ENCODE results near the gene PHACTR3. TPM values are rescaled to one million over a fixed set of nuclear protein-coding genes. Genes with fewer than 3 reads are reported as not detected.

The PHACTR3 gene
- total RNA-seq, 1 donor, result not detected

- H3K4me3 ChIP-seq (ENCODE audit: low read depth, low read length), result no peak overlapping the region
- TF ChIP-seq CTCF (IDR thresholded peaks at IDR 0.05; ENCODE audit: insufficient read depth, low read depth, low read length), result no peak
- no peak for DNase-seq (ENCODE audit: low read depth)
These were observed 185.3 kb downstream of the PHACTR3 start for GRCh38 chr20:59789686-59790085.

- DNase-seq (ENCODE audit: low read depth), result no peak
- H3K4me3 ChIP-seq (ENCODE audit: low read depth, low read length), result no peak overlapping the region
- no peak for TF ChIP-seq CTCF (IDR thresholded peaks at IDR 0.05; ENCODE audit: insufficient read depth, low read depth, low read length)
These were observed 186.0 kb downstream of the PHACTR3 start for GRCh38 chr20:59790346-59790745.

- TF ChIP-seq CTCF (IDR thresholded peaks at IDR 0.05; ENCODE audit: insufficient read depth, low read depth, low read length), result no peak
- H3K4me3 ChIP-seq (ENCODE audit: low read depth, low read length), result no peak overlapping the region
- no peak for DNase-seq (ENCODE audit: low read depth)
These were observed 188.0 kb downstream of the PHACTR3 start for GRCh38 chr20:59792300-59792699.

GRCh38 chr20:59794555-59794954 is 190.2 kb downstream of the PHACTR3 start:
- H3K4me3 ChIP-seq (ENCODE audit: low read depth, low read length), result no peak overlapping the region
- no peak for TF ChIP-seq CTCF (IDR thresholded peaks at IDR 0.05; ENCODE audit: insufficient read depth, low read depth, low read length)
- DNase-seq (ENCODE audit: low read depth), result no peak

GRCh38 chr20:59800309-59800708 is 196.0 kb downstream of the PHACTR3 start:
- DNase-seq (ENCODE audit: low read depth), result no peak
- TF ChIP-seq CTCF (IDR thresholded peaks at IDR 0.05; ENCODE audit: insufficient read depth, low read depth, low read length), result no peak
- H3K4me3 ChIP-seq (ENCODE audit: low read depth, low read length), result no peak overlapping the region

- TF ChIP-seq CTCF (IDR thresholded peaks at IDR 0.05; ENCODE audit: insufficient read depth, low read depth, low read length), result no peak
These were observed 197.7 kb downstream of the PHACTR3 start for GRCh38 chr20:59802018-59802417.

GRCh38 chr20:59802471-59803221 is 198.3 kb downstream of the PHACTR3 start:
- H3K4me3 ChIP-seq (ENCODE audit: low read depth, low read length), result no peak overlapping the region
- DNase-seq (ENCODE audit: low read depth), result no peak
- no peak for TF ChIP-seq CTCF (IDR thresholded peaks at IDR 0.05; ENCODE audit: insufficient read depth, low read depth, low read length)

More at GRCh38 chr20:59802018-59802417, 197.7 kb downstream of the PHACTR3 start:
- no peak overlapping the region for H3K4me3 ChIP-seq (ENCODE audit: low read depth, low read length)
- no peak for DNase-seq (ENCODE audit: low read depth)

Measured in fibroblast of villous mesenchyme (primary cell).